ENCODE results near the gene WDR70.
"Not testable (repeated sequence)": the region's sequence is repeated elsewhere in the genome, so short reads cannot be mapped to it uniquely, and the experiment has no call there.

WDR70 gene

DNA sequence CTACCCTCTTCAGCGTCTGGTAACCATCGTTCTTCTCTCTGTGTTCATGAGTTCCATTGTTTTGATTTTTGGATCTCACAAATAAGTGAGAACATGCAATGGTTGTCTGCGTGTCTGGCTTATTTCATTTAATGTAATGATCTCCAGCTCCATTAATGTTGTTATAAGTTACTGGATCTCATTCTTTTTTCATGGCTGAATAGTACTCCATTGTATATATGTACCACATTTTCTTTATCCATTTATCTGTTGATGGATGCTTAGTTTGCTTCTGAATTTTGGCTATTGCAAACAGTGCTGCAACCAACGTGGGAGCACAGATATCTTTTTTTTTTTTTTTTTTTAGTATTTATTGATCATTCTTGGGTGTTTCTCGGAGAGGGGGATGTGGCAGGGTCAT, 139.2 kb downstream of the WDR70 start:
- not testable (repeated sequence) for DNase-seq

DNA sequence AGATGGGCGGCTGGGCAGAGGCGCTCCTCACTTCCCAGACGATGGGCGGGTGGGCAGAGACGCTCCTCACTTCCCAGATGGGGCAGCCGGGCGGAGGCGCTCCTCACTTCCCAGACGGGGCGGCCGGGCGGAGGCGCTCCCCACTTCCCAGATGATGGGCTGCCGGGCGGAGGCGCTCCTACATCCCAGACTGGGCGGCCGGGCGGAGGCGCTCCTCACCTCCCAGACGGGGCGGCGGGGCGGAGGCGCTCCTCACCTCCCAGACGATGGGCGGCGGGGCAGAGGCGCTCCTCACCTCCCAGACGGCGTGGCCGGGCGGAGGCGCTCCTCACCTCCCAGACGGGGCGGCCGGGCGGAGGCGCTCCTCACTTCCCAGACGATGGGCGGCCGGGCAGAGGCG, 140.2 kb downstream of the WDR70 start:
- DNase-seq, result no peak

DNA sequence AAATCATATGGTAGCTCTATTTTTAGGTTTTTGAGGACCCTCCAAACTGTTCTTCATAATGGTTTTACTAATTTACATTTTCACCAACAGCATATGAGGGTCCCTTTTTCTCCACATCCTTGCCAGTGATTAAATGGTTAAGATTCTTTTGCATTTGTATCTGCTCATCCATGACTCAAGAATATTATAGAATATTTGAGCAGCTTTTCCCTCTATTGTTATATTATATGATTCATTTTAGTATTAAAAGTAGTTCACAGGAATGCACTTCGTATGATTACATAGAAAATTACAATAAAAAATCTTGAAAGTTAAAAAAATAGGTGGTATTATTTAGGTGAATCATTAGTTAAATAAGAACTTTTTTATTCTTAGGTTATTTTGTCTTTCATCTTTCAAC, 140.7 kb downstream of the WDR70 start:
- DNase-seq, result no peak

DNA sequence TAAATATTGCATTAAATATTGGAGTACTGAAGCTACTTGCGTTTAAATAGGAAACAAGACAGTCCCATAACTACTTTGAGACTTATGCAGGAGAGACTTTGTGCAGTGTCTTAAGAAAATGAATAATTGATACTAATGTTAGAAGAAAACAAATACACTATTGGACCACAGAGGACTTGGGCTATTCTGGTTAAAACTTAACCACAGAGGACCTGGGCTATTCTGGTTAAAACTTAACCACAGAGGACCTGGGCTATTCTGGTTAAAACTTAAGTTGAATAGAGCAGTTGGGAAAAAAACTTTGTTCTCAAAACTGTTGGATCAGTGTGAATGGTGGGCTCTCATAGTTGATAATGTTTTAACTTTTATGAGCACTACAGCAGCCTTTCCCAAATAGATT, 141.7 kb downstream of the WDR70 start:
- no peak for DNase-seq

DNA sequence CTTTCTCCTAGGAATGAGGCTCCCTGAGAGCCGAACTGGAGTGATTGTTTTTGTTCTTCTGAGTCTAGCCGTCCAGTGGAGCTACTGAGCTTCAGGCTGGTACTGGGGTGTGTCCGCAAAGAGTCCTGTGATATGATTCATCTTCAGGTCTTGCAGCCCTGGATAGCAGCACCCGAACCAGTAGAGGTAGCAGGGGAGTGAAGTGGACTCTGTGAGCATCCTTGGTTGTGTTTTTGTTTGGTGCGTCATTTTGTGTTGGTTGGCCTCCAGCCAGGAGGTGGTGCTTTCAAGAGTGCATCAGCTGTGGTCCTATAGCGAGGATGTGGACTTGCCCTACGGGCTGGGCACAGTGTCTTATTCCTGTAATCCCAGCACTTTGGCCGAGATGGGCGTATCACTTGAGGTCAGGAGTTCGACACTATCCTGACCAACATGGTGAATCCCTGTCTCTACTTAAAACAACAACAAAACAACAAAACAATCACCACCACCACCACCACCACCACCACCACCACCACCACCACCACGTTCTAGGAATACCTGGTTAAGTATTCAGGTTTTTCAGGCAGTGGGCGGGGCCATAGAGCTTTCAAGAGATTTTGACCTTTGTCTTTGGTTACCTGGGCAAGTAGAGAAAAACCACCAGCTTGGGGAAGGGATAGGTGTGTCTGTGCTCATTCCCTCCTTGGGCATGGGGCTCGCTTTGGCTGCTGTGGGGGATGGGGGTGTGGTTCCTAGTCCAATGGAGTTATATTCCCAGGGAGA, 154.0 kb downstream of the WDR70 start:
- no peak for DNase-seq

DNA sequence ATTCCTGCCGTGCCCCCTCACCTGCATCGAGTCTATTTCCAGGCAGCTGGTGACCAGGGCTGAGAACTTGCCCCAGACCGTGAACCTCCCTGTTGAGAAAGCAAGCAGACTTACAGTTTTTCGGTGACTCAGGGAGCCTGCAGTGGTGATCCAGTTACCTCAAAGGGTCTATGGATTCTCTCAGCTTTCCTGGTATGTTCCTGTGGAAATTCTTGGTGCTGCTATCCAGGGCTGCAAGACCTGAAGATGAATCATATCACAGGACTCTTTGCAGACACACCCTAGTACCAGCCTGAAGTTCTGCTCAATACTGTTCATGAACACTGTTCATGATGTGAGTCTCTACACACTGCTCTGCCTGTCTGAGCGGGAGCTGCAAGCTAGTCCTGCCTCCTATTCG, 154.7 kb downstream of the WDR70 start:
- no peak for DNase-seq

DNA sequence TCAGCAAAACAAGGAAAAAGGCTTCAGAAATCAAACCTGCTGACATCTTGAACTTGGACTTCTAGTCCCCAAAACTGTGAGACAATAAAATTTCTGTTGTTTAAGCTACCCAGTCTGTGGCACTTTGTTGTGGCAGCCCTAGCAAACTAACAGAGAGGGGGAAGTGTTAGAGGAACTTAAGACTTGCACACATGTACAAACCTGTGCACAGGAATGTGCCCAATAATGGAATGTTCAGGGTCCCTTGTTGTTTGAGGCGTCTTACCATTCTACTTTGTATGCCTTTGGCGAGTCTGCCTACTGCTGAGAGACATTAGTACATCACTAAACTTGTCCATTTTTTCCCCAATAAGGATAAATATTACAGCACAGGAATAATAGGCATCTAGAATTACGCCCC, 160.3 kb downstream of the WDR70 start:
- DNase-seq, result no peak

DNA sequence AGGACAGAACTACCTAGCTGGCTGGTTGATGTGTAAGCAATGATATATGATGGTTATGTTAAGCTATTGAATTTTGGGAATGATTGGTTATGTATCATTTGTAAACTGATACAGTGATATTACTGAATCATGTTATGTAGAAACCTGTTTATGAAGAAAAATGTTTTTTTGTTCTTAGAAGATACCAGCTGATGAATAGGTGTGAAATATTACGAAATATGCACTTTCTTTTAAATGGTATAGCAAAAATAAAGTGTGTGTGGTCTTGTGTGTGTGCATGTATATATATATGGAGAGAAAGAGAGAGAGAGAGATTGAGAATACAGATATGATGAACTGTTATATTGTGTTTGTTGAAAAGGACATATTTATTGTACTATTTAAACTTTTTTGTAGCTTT, 164.1 kb downstream of the WDR70 start:
- no peak for DNase-seq

DNA sequence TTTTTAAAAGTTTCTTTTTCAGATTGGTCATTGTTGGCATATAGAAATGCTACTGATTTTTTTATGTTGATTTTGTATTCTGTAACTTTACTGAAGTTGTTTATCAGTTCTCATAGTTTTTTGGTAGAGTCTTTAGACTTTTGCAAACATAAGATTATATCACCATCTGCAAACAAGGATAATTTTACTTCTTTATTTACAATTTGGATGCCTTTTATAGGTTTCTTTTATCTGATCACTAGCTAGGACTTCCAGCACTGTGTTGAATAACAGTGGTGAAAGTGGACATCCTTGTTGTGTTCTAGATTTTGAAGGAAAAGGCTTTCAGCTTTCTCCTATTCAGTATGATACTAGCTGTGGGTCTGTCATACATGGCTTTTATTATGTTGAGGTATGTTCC, 170.3 kb downstream of the WDR70 start:
- no peak for DNase-seq

DNA sequence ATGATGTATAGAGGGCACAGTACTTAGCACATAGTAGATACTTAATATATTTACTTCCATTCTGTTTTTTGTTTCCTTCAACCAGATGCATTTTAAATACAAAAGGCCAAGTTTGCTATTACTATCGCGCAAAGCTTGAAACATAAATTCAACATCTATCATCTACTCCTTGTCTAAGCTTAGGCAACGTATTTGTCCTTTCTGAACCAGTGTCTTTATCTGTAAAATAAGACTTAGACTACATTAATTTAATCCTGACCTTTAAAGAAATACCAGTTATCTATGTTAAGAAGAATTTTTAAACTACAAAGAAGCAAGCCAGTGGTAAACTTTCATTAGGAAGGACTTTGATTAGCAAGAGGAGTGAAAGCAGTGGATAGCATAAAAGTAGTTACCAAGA, 173.0 kb downstream of the WDR70 start:
- DNase-seq, result no peak

DNA sequence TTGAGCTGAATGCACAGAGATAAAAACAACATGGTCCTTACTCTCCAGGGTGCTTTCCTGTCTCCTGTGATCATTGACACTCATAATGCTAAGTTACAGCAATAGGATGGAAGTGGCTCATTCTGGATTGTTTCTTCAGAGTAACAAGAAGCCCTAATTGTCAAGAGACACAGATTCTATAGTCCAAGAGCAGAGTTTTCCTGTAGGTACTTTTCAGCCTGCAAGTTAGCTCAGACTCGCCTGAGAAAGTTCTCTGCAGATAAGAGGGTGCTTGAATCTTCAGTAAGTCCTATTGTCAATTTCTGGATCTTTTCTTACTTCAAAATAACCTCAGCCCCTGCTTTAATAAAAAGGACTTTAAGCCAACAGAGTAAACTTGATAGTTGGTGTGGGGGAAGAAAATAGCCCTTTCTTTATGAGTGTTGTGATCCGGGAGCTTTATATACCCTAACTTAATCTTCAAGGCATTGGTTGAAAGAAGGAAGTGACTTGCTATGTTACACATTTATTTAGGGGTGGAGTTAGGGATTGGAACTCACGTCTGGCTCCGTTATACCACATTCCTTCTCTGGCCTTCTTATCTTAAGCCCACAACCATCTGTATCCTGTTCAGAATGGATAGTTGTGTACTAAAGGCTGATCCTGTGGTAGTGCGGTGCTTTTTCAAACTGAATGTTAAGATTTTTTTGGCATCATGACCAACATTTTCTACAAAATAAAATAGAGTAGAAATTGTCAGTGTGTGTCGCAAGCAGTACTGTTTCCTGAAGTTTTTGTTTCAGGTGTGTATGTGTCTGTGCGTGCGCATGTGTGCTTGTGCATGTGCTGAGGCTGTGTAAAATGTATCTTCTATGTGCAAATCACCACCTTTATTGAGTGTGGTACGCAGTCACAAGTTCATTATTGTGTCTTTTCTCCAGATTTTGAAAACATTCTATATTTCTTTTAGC, 173.9 kb downstream of the WDR70 start:
- peak; percentile 34 for DNase-seq

DNA sequence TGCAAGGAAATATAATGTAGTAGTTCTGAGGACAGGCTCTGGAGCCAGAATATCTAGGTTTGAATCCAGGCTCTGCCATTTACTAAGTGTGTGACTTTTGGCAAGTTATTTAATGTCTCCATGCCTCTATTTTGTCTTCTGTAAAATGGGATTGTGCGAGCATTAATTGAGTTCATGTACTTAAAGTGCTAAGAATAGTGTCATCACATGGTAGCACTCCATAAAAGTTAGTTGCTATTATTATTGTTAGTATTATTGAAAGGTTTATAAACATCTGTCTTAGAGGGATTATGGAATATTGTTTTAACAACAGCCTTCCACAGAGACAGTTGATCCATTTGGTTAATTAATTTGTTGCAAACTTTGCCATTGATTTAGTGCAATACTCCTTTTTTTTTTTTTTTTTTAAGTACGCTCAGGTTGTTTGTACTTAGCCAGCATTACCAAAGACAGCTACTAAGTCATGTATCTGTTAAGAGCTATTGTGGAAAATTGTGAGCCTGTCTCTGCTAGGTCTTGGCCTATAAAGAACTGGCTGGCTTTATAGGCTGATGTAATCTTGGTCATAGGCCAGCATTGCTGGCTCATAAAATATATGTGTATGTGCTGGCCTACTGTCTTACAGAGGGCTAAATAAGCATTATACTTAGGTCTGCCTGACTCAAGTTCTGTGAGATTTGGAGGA, 174.7 kb downstream of the WDR70 start:
- DNase-seq, result no peak

DNA sequence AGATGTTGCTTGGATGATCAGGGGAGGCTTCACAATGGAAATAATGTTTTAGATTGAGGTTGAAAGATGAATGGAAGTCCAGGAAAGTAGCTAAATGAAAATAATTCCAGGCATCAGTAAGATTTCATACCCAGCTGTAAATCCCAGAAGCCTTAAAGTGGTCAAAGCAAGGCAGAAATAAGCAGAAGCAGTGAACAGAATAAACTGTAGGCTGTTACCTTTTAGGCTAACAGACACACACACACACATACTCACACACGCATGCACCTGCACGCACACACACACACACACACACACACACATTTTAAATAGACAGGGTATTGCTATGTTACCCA, 175.3 kb downstream of the WDR70 start:
- no peak for DNase-seq

DNA sequence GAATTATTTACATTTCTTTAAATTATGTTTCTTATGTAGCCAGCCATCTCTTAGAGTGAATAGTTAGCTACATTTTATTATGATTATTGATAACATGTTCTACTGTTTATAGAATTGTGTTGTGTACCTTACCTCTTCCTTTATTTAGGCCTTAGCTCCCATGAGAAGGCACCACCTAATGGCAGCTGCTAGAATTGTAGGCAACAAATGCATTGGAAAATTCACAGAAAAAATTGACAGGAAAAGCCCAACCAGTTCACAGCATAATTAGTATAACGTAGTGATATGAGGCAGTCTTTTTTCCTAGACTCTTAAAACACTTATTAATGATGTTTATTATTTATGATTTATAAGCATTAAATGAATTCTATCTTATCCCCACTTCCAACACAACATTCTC, 175.8 kb downstream of the WDR70 start:
- peak; percentile 36 for DNase-seq

DNA sequence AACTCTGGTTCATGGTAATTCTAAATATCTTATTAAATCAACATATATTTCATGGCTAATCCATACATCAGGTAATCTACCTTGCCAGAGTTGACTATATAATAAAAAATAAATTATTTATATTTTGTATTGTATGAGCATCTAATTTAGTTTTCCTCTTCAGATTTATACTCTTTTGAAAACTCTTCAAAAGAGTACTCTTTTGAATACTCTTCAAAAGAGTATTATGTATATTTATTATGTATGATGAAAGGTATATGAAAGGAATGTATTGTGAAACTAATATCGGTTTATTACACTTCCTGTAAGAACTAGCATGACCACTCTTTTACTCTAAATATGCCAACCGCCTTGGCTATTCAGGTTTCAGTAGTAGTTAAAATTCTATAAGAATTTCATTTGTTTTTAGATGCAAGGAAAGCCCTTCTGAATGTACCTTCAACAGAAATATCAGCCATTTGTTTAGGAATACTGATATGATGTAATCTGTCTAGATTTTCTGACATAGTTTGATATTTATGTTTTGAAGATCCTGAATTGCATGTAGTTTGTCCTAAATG, 178.7 kb downstream of the WDR70 start:
- DNase-seq, result no peak

DNA sequence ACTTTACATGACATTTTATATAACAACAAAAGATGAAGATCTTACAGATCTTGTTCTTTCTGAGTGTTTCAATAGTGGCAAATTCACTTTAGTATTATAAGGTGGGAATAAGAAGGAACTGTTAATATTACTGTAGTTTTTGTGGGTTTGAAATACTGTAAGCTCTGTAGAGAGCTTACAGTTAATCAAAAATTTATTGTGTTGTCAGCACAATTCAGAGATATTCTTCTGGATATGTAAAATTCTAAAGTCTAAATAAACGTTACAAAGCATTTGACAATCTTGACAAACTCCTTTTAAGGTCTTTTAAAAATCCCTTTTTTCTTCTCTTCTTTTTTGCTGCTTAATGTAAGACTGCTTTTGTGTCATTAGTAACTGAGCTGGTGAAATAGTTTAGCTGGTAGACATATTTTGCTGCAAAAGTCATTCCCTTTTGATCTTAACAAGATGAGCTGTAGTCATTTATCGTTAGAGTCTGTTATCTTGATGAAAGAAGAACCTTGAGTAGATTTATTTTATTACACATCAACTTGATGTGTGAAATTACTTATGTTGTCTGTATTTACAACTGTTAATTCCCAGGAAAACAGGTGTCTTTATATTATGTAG, 186.0 kb downstream of the WDR70 start:
- DNase-seq, result no peak

DNA sequence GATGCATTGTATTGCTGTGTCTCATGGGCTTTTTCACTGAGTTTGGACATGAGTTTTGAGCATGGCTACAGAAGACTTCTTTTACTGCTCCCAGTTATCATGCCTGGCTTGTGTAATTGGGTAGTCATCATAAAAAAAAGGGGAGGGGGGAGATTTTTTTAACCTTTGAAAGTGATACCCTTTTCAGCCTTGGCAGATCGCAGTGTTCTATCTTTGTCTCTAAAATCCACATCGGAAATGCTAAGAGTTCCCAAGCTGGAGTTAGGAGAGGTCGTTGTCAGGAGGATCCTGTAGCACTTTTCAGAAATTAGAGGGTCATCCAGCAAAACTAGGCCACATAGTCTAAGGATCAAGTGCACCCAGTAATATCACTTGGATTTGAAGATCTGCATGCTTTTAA, 188.4 kb downstream of the WDR70 start:
- no peak for DNase-seq

DNA sequence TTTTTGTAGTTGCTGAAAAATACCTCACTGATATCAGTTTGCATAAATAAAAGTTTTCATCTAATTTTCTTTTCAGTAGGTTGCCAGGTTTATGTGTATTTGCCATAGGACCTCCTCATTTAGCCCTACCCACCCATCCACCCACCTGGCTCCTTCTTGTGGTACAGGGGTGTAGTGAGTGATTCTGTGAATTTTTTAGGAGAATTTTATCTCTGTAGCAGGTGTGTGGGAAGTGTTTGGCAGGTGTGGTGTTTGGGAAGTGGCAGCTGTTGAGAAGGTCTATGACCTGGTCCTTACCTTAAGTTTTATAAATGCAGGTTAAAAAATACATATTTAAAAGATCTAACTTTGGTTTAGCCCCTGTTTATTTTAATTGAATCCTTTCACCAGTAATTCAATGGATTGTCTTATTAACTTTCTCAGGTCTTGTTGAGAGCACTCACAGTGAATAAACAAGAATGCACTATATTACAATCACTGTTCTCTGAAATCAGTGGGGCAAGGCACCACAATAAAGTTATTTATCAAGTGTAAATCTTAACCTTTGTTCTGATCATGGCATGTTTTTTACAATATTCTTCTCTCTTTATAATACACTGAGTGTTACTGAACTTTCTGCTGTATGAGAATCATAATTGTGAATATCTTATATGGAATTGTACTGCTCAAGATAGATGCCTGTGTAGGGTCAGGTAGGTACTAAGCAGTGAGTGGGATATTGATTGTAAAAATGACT, 189.1 kb downstream of the WDR70 start:
- DNase-seq, result no peak

DNA sequence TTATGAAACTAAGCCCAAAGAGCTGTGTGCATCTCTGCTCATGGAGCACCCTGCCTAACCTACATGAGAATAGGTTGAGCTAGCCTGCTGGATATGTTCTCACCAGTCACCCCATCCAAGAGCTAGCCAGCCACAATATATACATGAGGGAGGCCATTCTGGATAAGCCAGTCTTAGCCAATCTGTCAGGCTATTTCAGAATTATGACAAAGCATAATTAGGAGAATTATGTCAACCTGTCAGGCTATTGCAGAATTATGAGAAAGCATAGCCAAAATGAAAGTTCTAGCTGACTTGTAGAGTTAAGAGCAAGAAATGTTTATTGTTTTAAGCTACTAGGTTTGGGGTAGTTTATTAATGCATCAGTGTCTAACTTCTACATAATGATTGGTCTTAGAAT, 189.8 kb downstream of the WDR70 start:
- no peak for DNase-seq

DNA sequence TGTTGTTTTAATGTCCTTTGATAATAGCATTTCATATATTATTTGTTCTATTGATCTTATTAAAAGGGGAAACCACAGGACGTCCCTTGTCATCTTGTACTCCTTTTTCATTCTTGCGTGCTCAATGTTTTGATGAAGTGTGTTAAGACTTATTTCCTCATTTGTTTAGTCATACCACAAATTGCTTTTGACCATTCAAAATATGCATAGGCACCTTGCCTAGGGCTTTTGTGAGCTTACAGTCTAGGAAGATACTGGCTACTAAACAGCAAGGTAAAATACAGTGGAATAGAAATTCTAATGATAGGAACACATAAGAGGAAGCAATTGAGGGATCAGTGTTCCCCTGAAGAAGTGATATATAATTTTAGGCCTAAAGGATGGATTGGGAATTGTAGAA, 190.3 kb downstream of the WDR70 start:
- DNase-seq, result no peak

DNA sequence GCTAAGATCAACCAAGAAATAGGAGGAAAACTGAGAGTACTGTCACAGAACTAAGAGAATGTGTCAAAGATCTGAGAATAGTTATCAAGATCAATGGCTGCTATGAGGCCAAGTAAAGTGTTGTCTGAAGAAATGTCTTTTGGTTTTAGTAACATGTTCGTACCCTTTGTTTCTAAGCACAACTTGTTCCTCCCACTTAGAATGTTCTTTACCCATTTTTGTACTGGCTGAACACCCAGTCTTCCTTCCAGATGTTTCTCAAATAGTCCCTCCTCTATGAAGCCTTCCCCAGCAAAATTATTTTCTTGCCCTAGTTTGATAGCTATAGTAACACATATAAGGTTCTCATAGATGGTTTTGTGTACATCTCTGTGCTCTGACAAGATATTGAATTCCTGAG, 191.5 kb downstream of the WDR70 start:
- DNase-seq, result no peak

DNA sequence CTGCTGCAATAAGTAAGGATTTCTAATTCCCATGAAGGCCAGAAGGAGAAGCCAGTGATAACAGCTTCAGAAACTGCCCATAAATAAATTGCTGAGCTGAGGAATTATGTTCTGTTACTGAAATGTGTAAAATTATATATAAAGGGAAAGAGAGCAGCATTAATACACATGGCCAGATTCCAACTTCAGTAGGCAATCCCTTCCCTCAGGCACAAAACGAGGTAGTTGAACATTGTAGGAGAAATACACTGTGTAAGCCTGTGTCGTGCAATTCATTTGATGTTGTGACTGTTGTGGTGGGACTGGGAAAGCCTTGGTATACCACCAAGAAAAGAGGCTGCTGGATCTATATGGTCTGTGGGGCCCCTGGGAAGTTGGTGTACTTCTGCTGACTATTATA, 192.9 kb downstream of the WDR70 start:
- DNase-seq, result no peak

All from NCI-H82 (cell line).